B cell (primary cell): ENCODE data around the gene GULP1.

Experiments
- CTCF ChIP-seq: fragments of 200-600 bp; IDR thresholded peaks from one replicate; pipeline ENCODE4 v1.8.0; 2022; ENCODE audit warnings: antibody characterized with exemption, mild to moderate bottlenecking
- EZH2 ChIP-seq: IDR thresholded peaks from 2 replicates; pipeline ENCODE4 v1.6.1; 2012; ENCODE audit warnings: borderline replicate concordance, low read depth, mild to moderate bottlenecking, moderate library complexity, low read length; ENCODE audit not compliant: insufficient read depth, poor library complexity, severe bottlenecking

- TF ChIP-seq CTCF (no peak), EZH2 (no peak)
These were observed 12.6 kb upstream of the GULP1 start for GRCh38 chr2:188279093-188279445.
